H54 (cell line): Measurements from ENCODE around the gene MAFB.

ENCODE experiments used
- DNase-seq: peaks from one replicate; pipeline ENCODE4 v3.0.0; 2011; ENCODE audit warnings: low spot score, mixed read lengths; ENCODE audit not compliant: insufficient read length
- FAIRE-seq: peaks from 3 replicates; lab custom pipeline; 2011; peaks lifted over from hg19 to GRCh38; lab: Jason Lieb, UNC
- POLR2A ChIP-seq: IDR thresholded peaks from 2 replicates; pipeline ENCODE4 v1.6.1; 2011; ENCODE audit warnings: low read depth, mild to moderate bottlenecking, low read length

MAFB gene

DNA sequence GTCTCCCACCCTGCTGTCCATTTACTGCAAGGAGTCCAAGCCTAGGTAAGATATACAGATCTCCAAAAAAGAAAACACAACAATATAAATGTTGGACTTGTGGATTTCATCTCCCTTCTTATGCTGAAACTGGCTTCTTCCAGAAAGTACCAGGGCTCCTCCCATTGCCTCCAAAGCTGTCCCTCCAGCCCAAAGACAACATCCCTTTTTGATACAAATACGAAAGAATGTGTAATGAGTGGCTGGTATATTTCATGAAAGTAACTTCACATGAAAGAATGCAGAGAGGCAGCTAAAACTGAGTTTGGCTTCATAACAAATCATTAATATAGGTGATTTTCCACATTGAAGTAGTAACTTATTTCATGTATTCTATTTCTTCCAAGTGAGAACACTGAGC is 7.9 kb downstream of the MAFB start:
- DNase-seq: no peak
- TF ChIP-seq POLR2A: no peak
- FAIRE-seq: no peak

- no peak for FAIRE-seq
Measured at GRCh38 chr20:40680161-40680959, 8.7 kb downstream of the MAFB start.

GRCh38 chr20:40679184-40679583 is 9.9 kb downstream of the MAFB start:
- DNase-seq: no peak
- TF ChIP-seq POLR2A: no peak
- FAIRE-seq: no peak

More at GRCh38 chr20:40680161-40680959, 8.7 kb downstream of the MAFB start:
- TF ChIP-seq POLR2A: no peak
- no peak for DNase-seq

GRCh38 chr20:40678286-40678875 is 10.7 kb downstream of the MAFB start:
- no peak for FAIRE-seq
- DNase-seq: no peak
- TF ChIP-seq POLR2A: no peak

- TF ChIP-seq POLR2A: no peak
- no peak for DNase-seq
- no peak for FAIRE-seq
Measured at GRCh38 chr20:40677343-40677924, 11.6 kb downstream of the MAFB start.

DNA sequence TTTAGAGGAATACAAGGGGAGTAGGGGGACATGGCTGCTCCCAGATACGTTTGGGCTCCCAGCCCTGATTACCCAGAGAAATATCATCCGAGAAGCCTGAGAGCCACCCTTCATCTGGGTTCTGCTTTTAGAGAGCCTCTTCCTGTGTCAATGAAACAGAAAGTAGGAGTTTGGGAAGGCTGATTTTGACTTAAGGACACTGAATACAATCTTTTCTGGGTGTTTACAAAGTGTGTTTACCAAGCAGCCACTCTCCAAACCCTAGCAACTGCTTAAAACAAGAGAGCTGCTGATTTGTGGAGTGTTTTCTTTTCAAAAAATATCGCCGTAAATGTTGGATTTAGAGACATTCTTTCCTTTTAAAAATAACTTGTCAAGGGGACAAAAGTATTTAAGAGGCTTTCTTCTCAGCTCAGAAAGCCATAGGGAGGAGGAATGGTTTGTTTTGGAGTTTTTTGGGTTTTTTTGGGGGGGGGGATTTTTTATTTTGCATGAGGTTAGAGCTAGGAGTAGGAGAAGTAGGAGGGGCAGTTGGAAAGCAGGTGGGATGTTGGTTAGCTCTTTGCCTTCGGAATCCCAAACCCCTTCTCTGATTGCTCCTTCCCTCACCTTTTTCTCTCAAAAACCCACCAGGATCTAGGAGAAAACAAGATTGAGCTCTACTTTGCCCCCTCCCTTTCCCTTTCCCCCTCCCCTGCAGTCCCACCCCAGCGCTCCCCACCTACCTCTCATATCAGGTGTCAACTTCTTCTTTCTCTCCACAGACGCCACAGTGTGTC is 12.4 kb downstream of the MAFB start:
- no peak for TF ChIP-seq POLR2A
- no peak for DNase-seq
- FAIRE-seq: no peak

- no peak for TF ChIP-seq POLR2A
- FAIRE-seq (no peak), DNase-seq (no peak)
Measured at GRCh38 chr20:40675599-40676221, 13.3 kb downstream of the MAFB start.

GRCh38 chr20:40673442-40673841 is 15.6 kb downstream of the MAFB start:
- DNase-seq (no peak), FAIRE-seq (no peak)
- TF ChIP-seq POLR2A: no peak

DNA sequence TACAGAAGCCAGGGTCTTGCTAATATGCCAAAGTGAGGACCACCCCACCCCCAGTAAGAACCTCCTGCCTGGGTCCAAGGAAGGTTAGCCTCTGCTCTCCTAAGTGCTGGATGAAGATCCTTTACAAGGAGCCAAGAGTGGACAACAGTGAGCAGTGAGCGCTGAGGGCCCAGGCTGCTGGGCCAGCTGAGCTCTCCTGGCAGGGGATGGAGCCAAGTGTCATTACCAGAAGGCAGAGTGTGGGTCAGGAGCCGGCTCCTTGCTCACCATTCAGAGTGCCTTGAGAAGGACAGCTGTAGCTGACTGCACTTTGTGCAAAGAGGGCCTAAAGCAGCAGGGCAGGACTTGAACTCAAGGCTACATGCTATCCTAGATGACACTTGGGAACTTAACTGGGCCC is 16.9 kb downstream of the MAFB start:
- no peak for DNase-seq
- FAIRE-seq: no peak
- TF ChIP-seq POLR2A: no peak

DNA sequence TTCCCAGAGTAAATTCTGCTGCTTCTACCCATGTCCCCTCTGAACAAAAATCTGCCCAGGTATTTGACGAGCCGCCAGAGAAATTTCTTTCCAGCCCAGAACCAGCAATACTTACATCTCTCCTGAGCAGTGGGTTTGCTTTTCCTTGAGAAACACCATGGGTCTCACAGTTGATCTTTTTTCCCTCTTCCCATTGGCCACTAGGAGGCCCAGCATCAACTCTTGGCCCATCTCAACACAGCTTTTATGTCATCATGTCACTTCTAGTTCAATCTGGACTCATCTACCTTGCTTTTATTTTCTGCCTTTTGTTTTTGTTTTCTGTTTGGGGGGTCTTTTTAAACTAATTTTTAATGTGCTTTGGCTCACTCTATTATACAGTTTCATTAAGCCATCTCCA is 18.8 kb downstream of the MAFB start:
- DNase-seq: no peak
- TF ChIP-seq POLR2A: no peak
- no peak for FAIRE-seq

- TF ChIP-seq POLR2A: no peak
- DNase-seq (no peak), FAIRE-seq (no peak)
Measured at GRCh38 chr20:40669692-40670091, 19.3 kb downstream of the MAFB start.

- no peak for FAIRE-seq
Measured at GRCh38 chr20:40668449-40669228, 20.4 kb downstream of the MAFB start.

DNA sequence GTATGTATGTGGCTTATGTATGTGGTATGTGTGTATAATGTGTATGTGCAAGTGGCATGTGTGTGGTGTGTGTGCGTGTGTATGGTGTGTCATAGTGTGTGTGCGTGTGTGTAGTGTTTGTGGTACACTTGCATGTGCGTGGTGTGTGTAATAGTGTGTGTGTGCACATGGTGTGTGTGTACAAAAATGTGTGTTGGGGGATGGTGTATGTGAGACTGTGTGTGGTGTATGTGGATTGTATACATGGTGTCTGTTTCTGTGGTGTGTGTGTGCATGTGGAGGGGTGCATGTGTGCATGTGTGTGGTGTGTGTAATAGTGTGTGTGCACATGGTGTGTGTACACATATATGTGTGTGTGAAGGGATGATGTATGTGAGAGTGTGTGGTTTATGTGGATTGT is 21.5 kb downstream of the MAFB start:
- TF ChIP-seq POLR2A: no peak
- FAIRE-seq (no peak), DNase-seq (no peak)

More at GRCh38 chr20:40668449-40669228, 20.4 kb downstream of the MAFB start:
- DNase-seq: no peak
- TF ChIP-seq POLR2A: no peak

- TF ChIP-seq POLR2A: no peak
- DNase-seq: no peak
- no peak for FAIRE-seq
Measured at GRCh38 chr20:40666336-40666735, 22.7 kb downstream of the MAFB start.
